ENCODE measurements around the gene GTF2E1. TPM values are rescaled to one million over a fixed set of nuclear protein-coding genes. Genes with fewer than 3 reads are reported as not detected.

GTF2E1 gene
- total and polyA plus RNA-seq, 2 of the 4 experiments (the other 2 are of a cell fraction): 8.2 to 18.5 TPM

DNA sequence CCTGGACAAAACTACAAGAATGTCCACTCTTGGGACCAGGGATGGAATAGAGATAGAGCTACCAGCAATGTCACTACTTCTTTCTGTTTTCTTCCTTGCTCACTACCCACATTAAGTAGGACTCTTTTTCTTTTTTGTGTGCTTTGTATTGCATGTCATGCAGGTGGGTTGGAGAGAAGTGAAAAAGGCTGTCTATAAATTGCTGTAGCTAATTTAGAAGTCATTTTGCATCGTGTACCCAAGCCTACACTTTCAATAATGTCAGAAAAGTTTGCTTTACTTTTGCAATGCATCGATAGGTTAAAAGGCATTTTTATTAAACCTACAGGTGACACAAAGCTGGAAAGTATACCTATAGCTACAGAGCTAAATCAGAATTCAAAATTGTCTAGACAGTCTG is 58.9 kb downstream of the GTF2E1 start:
- no TSS peak for BruUV-seq (replicated peaks)
- POLR2A ChIA-PET (ENCODE audit: unreplicated experiment): no interaction called here
- H3K4me2 ChIP-seq (ENCODE audit: low read depth, low read length): no peak overlapping the region
- no peak overlapping the region for H3K23ac ChIP-seq (ENCODE audit: low read depth, low read length)
- in situ Hi-C loops (cut with MboI; ENCODE audit: low sequenced_read_pairs) (no loop called here), dilution Hi-C loops (cut with HindIII; ENCODE audit: low sequenced_read_pairs, unreplicated experiment) (no loop called here), intact Hi-C loops (cut with micrococcal nuclease) (no loop called here)
- H3K18ac ChIP-seq (ENCODE audit: low read depth, low read length): no peak overlapping the region
- no peak overlapping the region for H2BK5ac ChIP-seq (ENCODE audit: low read depth, low read length, poor library complexity, severe bottlenecking)
- no peaks in the 10 kb centered on the region for H3K9me3 ChIP-seq (ENCODE audit: control insufficient read depth, insufficient read depth, low read length)
- H2AK5ac ChIP-seq (ENCODE audit: low read depth, low read length): no peak overlapping the region
- no peak overlapping the region for H2AFZ ChIP-seq (replicated peaks; ENCODE audit: low read length, poor library complexity)
- no peak overlapping the region for H2BK120ac ChIP-seq (ENCODE audit: low read depth, low read length)
- H3K9me1 ChIP-seq (ENCODE audit: insufficient read depth, low read length): no peaks in the 10 kb centered on the region; the same call in 1 of the 2 replicates
- H3K4ac ChIP-seq (ENCODE audit: low read depth, low read length): no peak overlapping the region
- no peak overlapping the region for H2AK9ac ChIP-seq (replicated peaks; ENCODE audit: low read depth, low read length, poor library complexity)
- DNase-seq (no peak), ATAC-seq (ENCODE audit: low read depth) (no peak)
- no peaks in the 10 kb centered on the region for H3K79me1 ChIP-seq (ENCODE audit: low read depth in 1 of 2, low read length in 2 of 2)
- no peak overlapping the region for H4K91ac ChIP-seq (ENCODE audit: insufficient read depth, low read depth, low read length)
- WGBS, 2 experiments (ENCODE audit: extremely low coverage in 2 of 2, insufficient read length in 1 of 2): no CpG with 5 or more reads among the region's 2 CpGs
- no peak overlapping the region for H3K14ac ChIP-seq (replicated peaks; ENCODE audit: low read depth, low read length)
- H3K56ac ChIP-seq (ENCODE audit: extremely low read depth, insufficient read depth, low read length): no peak overlapping the region
- H3K9ac ChIP-seq (ENCODE audit: low read depth, low read length): no peak overlapping the region
- no peak overlapping the region for H3K27ac ChIP-seq (ENCODE audit: insufficient read depth, low read length)
- TF ChIP-seq CHD1 (IDR thresholded peaks at IDR 0.05; ENCODE audit: low read depth, low read length) (no peak), BHLHE40 (IDR thresholded peaks at IDR 0.05; ENCODE audit: low read depth, low read length) (no peak), NFE2L2 (IDR thresholded peaks at IDR 0.05; ENCODE audit: low read depth, low read length) (no peak), FOS (IDR thresholded peaks at IDR 0.05; ENCODE audit: low read depth, low read length) (no peak), MXI1 (IDR thresholded peaks at IDR 0.05; ENCODE audit: borderline replicate concordance, low read depth, low read length) (no peak), RAD21 (IDR thresholded peaks at IDR 0.05; ENCODE audit: low read length) (no peak), RFX5 (IDR thresholded peaks at IDR 0.05; ENCODE audit: low read depth, low read length) (no peak), SMC3 (IDR thresholded peaks at IDR 0.05; ENCODE audit: low read depth, low read length) (no peak), POLR2A (IDR thresholded peaks at IDR 0.05; ENCODE audit: low read depth, low read length) (no peak), RCOR1 (IDR thresholded peaks at IDR 0.05; ENCODE audit: insufficient replicate concordance, low read length) (no peak), MAZ (IDR thresholded peaks at IDR 0.05; ENCODE audit: borderline replicate concordance, low read depth, low read length) (no peak), CEBPB (IDR thresholded peaks at IDR 0.05; ENCODE audit: low read depth, low read length) (no peak)
- TF ChIP-seq, protein P1, sequence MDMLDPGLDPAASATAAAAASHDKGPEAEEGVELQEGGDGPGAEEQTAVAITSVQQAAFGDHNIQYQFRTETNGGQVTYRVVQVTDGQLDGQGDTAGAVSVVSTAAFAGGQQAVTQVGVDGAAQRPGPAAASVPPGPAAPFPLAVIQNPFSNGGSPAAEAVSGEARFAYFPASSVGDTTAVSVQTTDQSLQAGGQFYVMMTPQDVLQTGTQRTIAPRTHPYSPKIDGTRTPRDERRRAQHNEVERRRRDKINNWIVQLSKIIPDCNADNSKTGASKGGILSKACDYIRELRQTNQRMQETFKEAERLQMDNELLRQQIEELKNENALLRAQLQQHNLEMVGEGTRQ (IDR thresholded peaks at IDR 0.05; ENCODE audit: low read depth, low read length): no peak
- TF ChIP-seq, protein P2, sequence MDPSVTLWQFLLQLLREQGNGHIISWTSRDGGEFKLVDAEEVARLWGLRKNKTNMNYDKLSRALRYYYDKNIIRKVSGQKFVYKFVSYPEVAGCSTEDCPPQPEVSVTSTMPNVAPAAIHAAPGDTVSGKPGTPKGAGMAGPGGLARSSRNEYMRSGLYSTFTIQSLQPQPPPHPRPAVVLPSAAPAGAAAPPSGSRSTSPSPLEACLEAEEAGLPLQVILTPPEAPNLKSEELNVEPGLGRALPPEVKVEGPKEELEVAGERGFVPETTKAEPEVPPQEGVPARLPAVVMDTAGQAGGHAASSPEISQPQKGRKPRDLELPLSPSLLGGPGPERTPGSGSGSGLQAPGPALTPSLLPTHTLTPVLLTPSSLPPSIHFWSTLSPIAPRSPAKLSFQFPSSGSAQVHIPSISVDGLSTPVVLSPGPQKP (IDR thresholded peaks at IDR 0.05; ENCODE audit: borderline replicate concordance, low read depth, low read length): no peak
- H3K27me3 ChIP-seq (ENCODE audit: control insufficient read depth, insufficient read depth, low read length): no peaks in the 10 kb centered on the region
- no peak overlapping the region for H2BK20ac ChIP-seq (ENCODE audit: low read depth, low read length)
- no peaks in the 10 kb centered on the region for H3K4me1 ChIP-seq (ENCODE audit: control insufficient read depth, insufficient read depth, low read length)
- no peak overlapping the region for H3K4me3 ChIP-seq (ENCODE audit: insufficient read depth, low read depth, low read length)
- H4K5ac ChIP-seq (ENCODE audit: low read depth, low read length): no peak overlapping the region
- CTCF ChIA-PET: no interaction called here
- no peaks in the 10 kb centered on the region for H3K36me3 ChIP-seq (ENCODE audit: control insufficient read depth, insufficient read depth, low read length)
- no peak overlapping the region for H2BK15ac ChIP-seq (ENCODE audit: low read depth, low read length)
- H4K20me1 ChIP-seq (ENCODE audit: insufficient read depth, low read length): no peaks in the 10 kb centered on the region
- H4K8ac ChIP-seq (ENCODE audit: low read depth in 2 of 2, low read length in 2 of 2): no peak overlapping the region

Data from IMR-90 (cell line).